Limb (tissue), 2 donors: ENCODE results near the gene ZBTB2.
"Not testable (repeated sequence)": the region's sequence is repeated elsewhere in the genome, so short reads cannot be mapped to it uniquely, and the experiment has no call there.

Experiments used
- DNase-seq, 2 donors: peaks; one replicate each; pipeline ENCODE4 v3.0.0-alpha.2; 2016; ENCODE audit errors: extremely low spot score in 2 of 2

ZBTB2 gene

DNA sequence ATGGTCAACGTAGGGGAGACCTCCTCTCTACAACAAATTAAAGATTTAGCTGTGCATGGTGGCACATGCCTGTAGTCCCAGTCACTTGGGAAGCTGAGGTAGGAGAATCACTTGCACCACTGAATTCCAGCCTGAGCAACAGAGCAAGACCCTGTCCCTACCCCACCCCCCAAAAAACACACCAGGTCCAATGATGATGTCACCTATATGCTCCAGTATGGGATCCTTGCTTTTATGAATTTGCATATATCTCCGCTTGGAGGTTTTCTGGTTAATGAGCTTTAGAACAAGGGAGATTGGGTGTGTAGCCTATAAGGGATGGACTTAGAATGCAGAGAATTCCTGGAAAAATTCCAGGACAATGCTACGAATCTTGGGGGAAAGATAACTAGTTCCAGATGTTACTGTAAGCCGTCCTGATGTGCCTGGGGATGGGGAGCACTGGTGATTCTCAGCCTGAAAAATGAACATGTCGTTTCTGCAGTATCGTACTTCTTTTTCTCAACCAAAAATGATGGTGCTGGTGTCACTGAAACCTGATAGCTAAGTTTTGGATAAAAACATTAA, 61.1 kb downstream of the ZBTB2 start:
- peak in 1 of 2 donors; percentile 68 for DNase-seq

GRCh38 chr6:151327101-151327500, 64.3 kb downstream of the ZBTB2 start:
- no peak for DNase-seq

GRCh38 chr6:151326116-151326825, 65.1 kb downstream of the ZBTB2 start:
- no peak for DNase-seq

GRCh38 chr6:151325075-151326050, 66.0 kb downstream of the ZBTB2 start:
- peak; percentile 62 to 70 for DNase-seq

- no peak for DNase-seq
These were observed 66.9 kb downstream of the ZBTB2 start for GRCh38 chr6:151324488-151324825.

GRCh38 chr6:151323791-151324487, 67.4 kb downstream of the ZBTB2 start:
- peak; percentile 94 for DNase-seq

GRCh38 chr6:151322570-151322969, 68.8 kb downstream of the ZBTB2 start:
- DNase-seq, result no peak

- DNase-seq, result no peak
These were observed 69.9 kb downstream of the ZBTB2 start for GRCh38 chr6:151321438-151321837.

DNA sequence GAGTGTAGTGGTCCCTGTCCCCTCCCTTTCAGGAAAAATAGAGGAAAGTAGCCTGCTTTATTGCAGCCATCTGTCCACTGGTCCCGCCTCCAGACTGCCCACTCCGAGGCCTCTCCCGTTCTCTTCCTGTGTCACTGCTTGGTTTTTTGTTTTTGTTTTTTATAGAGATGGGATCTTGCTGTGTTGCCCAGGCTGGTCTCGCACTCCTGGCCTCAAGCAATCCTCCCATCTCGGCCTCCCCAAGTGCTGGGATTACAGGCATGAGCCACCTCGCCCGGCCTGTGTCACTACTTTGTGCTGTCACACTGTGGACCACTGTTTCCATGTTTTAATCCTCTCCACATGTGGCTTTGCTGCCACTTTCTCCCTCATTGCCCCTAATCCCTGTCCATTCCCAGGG, 71.2 kb downstream of the ZBTB2 start:
- DNase-seq, result no peak

- no peak for DNase-seq
These were observed 73.4 kb downstream of the ZBTB2 start for GRCh38 chr6:151317995-151318365.

DNA sequence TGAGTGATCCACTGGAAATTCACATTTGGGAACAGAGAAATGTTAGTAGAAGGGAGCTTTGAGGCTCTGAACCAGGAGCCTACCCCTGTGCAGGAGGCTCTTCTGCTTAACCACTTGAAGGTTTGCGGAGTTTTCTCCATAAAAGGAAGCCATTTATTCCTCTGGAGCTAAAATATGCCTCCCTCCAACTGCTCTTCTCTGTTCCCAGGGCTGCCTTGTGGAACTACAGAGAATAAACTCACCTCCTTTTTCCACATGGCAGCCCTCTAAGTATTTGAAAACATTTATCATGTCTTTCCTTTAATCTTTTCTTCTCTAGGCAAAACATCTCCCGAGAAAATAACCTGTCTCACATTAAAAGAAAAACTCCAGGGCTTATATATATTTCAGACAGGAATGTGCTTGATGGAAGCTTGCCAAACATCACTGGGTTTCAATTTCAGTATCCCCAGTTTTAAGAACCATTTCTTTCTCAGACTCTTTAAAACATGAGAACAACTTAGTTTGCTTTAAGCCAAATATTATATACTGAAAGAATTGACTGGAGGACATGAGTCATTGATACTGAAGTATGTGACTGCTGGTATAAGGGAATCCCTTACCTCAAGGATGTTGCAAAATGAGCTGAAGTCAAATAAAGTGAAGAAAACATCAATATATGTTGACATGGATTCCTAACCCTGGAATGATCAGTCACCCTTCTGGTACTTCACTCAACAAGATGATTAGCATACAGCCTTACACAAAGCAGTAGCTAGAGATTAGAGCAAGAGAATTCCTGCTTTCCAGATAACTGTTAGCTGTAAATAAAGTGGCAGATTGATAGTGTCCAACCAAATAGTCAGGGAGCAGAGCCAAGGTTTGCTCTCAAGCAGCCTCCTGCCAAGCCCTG, 74.0 kb downstream of the ZBTB2 start:
- DNase-seq, result no peak

- not testable (repeated sequence) for DNase-seq
These were observed 75.7 kb downstream of the ZBTB2 start for GRCh38 chr6:151315661-151316060.
